Measurements from ENCODE around the gene IFITM5.
"Not testable (repeated sequence)": the region's sequence is repeated elsewhere in the genome, so short reads cannot be mapped to it uniquely, and the experiment has no call there.

Gene IFITM5

DNA sequence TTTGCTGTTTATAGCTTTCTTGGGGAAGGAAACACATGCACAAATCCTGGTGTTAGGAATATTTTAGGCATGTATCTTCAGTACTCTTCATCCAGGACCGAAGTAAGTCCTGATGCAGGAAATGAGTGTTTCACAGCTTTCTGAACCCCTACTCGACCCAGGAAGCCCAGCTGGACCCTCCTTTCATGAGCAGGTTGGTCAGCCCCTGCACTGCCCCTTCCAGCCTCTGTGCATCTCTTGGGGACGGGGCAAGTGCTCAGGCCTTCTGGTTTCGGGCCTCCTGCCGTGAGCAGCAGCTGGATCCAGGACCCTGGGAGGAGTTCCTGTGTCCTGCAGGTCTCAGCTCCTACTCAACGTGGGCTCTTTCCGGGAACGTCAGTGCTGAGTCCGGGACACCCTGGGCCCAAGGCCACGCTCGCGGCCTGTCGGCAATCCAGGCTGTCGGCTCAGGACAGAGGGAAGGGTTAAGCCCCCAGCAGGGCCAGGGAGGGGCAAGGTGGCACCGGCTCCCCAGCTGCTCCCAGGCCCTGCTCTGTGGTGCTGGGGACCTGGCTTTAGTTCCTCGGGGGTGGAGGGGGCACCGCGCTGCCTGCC lies 10.8 kb upstream of the IFITM5 start:
- peak overlapping the region in 1 of 2 experiments; percentile 15 for H2BK12ac ChIP-seq (ENCODE audit: low read length in 2 of 2)
- 0% methylated on average over 2 of the region's 18 CpGs for WGBS
- peak overlapping the region in 1 of 2 experiments; percentile 34 for H3K23ac ChIP-seq (ENCODE audit: low read length in 2 of 2)
- not testable (repeated sequence) for H2AK5ac ChIP-seq (ENCODE audit: low read length, severe bottlenecking); H2AFZ ChIP-seq (ENCODE audit: low read depth, low read length); H3K9me3 ChIP-seq (ENCODE audit: control insufficient read depth, low read length); H2BK120ac ChIP-seq (ENCODE audit: low read depth, low read length); H2BK5ac ChIP-seq (ENCODE audit: low read depth, low read length, poor library complexity, severe bottlenecking); H3K4ac ChIP-seq (ENCODE audit: low read depth in 1 of 2, low read length in 2 of 2); H4K91ac ChIP-seq (ENCODE audit: low read length); H3K27me3 ChIP-seq (ENCODE audit: control insufficient read depth in 1 of 2, insufficient read depth in 1 of 2, low read length in 2 of 2); H3K36me3 ChIP-seq (ENCODE audit: control insufficient read depth in 1 of 2, insufficient read depth in 2 of 2, low read depth in 1 of 2, low read length in 2 of 2); H4K8ac ChIP-seq (ENCODE audit: low read length); H3K79me1 ChIP-seq (replicated peaks; ENCODE audit: low read length, poor library complexity, severe bottlenecking); H2BK15ac ChIP-seq (ENCODE audit: low read depth, poor library complexity, severe bottlenecking)
- peaks cover 35% of the 10 kb centered on the region for H3K4me1 ChIP-seq (ENCODE audit: control insufficient read depth, insufficient read depth, low read depth, low read length)
- H3K4me2 ChIP-seq (ENCODE audit: low read length, poor library complexity, severe bottlenecking), result peak overlapping the region; percentile 15
- peak overlapping the region; percentile 84 for H3K9ac ChIP-seq (ENCODE audit: low read length)
- H3K27ac ChIP-seq (ENCODE audit: low read length, poor library complexity, severe bottlenecking), result peak overlapping the region; percentile 16
- peak overlapping the region in 1 of 2 experiments; percentile 94 for H3K4me3 ChIP-seq (ENCODE audit: insufficient read depth in 1 of 2, low read depth in 1 of 2, low read length in 2 of 2)
- peak; percentile 31 for DNase-seq
- H3K14ac ChIP-seq (ENCODE audit: low read length in 2 of 2), result peak overlapping the region in 1 of 2 experiments; percentile 26
- H3K18ac ChIP-seq (ENCODE audit: low read depth in 1 of 2, low read length in 2 of 2), result peak overlapping the region; percentile 8 to 93

DNA sequence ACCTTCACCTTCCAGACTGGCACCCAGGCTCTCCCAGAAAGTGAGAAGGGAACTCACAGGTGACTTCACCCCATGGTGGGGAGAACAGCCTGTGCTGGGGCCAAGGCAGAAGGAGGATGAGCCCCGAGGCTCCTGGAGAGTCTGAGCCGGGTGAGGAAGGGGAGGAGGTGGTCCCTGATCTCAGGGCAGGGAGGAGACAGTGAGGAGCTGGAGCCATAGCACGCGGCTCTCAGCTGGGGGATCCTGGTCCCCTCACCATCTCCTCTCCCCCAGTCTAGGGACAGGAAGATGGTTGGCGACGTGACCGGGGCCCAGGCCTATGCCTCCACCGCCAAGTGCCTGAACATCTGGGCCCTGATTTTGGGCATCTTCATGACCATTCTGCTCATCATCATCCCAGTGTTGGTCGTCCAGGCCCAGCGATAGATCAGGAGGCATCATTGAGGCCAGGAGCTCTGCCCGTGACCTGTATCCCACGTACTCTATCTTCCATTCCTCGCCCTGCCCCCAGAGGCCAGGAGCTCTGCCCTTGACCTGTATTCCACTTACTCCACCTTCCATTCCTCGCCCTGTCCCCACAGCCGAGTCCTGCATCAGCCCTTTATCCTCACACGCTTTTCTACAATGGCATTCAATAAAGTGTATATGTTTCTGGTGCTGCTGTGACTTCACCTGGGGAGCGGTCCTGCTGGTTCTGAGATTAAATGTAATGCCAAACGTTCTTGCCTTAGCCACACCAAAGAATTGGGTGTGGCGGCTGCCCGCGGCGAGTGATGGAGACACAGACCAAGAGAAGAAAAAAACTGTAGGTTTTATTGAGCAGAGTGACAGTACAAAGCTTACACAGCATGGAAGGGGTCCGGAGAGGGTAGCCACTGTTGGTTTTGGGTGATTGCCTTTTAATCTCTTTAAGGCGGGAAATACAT lies 9.7 kb upstream of the IFITM5 start:
- Histone ChIP-seq H3K14ac (ENCODE audit: low read length in 2 of 2) (peak overlapping the region in 1 of 2 experiments; percentile 97), H3K9ac (ENCODE audit: low read length) (peak overlapping the region; percentile 84), H3K4me3 (ENCODE audit: insufficient read depth in 1 of 2, low read depth in 1 of 2, low read length in 2 of 2) (peak overlapping the region in 1 of 2 experiments; percentile 94), H3K18ac (ENCODE audit: low read depth in 1 of 2, low read length in 2 of 2) (peak overlapping the region in 1 of 2 experiments; percentile 85), H3K4me1 (ENCODE audit: control insufficient read depth, insufficient read depth, low read depth, low read length) (peaks cover 29% of the 10 kb centered on the region), H2AK5ac (ENCODE audit: low read length, severe bottlenecking) (peak overlapping the region; percentile 27), H3K4ac (ENCODE audit: low read depth in 1 of 2, low read length in 2 of 2) (peak overlapping the region; percentile 24 to 99), H3K23ac (ENCODE audit: low read length in 2 of 2) (peak overlapping the region in 1 of 2 experiments; percentile 91), H3K4me2 (ENCODE audit: low read length, poor library complexity, severe bottlenecking) (peak overlapping the region; percentile 17), H2BK120ac (ENCODE audit: low read depth, low read length) (peak overlapping the region; percentile 15), H2BK12ac (ENCODE audit: low read length in 2 of 2) (peak overlapping the region in 1 of 2 experiments; percentile 89), H4K91ac (ENCODE audit: low read length) (peak overlapping the region; percentile 15)
- not testable (repeated sequence) for DNase-seq; H2BK15ac ChIP-seq (ENCODE audit: low read depth, poor library complexity, severe bottlenecking); H2BK5ac ChIP-seq (ENCODE audit: low read depth, low read length, poor library complexity, severe bottlenecking); H3K27me3 ChIP-seq (ENCODE audit: control insufficient read depth in 1 of 2, insufficient read depth in 1 of 2, low read length in 2 of 2); H2AFZ ChIP-seq (ENCODE audit: low read depth, low read length); H3K79me1 ChIP-seq (replicated peaks; ENCODE audit: low read length, poor library complexity, severe bottlenecking); H4K8ac ChIP-seq (ENCODE audit: low read length); H3K9me3 ChIP-seq (ENCODE audit: control insufficient read depth, low read length); H3K36me3 ChIP-seq (ENCODE audit: control insufficient read depth in 1 of 2, insufficient read depth in 2 of 2, low read depth in 1 of 2, low read length in 2 of 2); H3K27ac ChIP-seq (ENCODE audit: low read length, poor library complexity, severe bottlenecking)
- WGBS, result 67% methylated on average over 17 of the region's 24 CpGs

DNA sequence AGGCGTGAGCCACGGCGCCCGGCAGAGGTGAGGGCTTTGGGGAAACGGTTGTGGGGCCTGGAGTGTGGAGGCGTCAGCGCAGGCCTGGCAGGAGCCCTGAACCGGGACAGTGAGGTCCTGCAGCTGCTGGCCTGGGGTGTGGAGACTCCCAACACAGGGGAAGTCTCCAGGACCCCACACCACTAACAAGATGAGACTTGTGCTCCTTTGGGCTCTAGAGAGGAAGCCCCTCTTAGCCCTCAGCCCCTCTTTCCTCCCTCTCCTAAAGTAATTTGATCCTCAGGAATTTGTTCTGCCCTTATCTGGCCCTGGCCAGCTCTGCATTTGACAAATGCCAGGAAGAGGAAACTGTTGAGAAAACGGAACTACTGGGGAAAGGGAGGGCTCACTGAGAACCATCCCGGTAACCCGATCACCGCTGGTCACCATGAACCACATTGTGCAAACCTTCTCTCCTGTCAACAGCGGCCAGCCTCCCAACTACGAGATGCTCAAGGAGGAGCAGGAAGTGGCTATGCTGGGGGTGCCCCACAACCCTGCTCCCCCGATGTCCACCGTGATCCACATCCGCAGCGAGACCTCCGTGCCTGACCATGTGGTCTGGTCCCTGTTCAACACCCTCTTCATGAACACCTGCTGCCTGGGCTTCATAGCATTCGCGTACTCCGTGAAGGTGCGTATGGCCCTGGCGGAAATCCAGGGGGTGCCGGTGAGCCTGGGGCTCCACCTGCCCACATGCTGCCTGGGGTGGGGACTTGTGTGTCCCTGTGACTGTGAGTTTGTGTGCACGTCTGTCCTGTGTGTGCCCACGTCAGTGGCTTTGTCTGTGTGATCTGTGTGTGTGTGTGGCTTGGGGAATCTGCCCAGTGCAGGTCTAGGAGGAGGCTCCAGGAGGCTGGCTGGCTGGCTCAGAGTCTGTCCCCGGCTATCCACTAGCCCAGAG lies 8.7 kb upstream of the IFITM5 start, which contains the start of gene IFITM2:
TSS of gene IFITM2 (plus strand) at position 51 of the 943 bp plus-strand sequence. CDS start at position 428, 377 bp downstream.
- WGBS, result 34% methylated on average over 16 of the region's 28 CpGs
- not testable (repeated sequence) for H2BK5ac ChIP-seq (ENCODE audit: low read depth, low read length, poor library complexity, severe bottlenecking); H3K27me3 ChIP-seq (ENCODE audit: control insufficient read depth in 1 of 2, insufficient read depth in 1 of 2, low read length in 2 of 2); H3K79me1 ChIP-seq (replicated peaks; ENCODE audit: low read length, poor library complexity, severe bottlenecking); H3K23ac ChIP-seq (ENCODE audit: low read length in 2 of 2); H3K9me3 ChIP-seq (ENCODE audit: control insufficient read depth, low read length); H2AFZ ChIP-seq (ENCODE audit: low read depth, low read length); H3K36me3 ChIP-seq (ENCODE audit: control insufficient read depth in 1 of 2, insufficient read depth in 2 of 2, low read depth in 1 of 2, low read length in 2 of 2)
- peak within 1 kb of the TSS; percentile 83 to 89 for H2BK12ac ChIP-seq (ENCODE audit: low read length in 2 of 2)
- H3K9ac ChIP-seq (ENCODE audit: low read length), result peak within 1 kb of the TSS; percentile 84
- peak within 1 kb of the TSS; percentile 60 to 94 for H3K4me3 ChIP-seq (ENCODE audit: insufficient read depth in 1 of 2, low read depth in 1 of 2, low read length in 2 of 2)
- peak within 1 kb of the TSS; percentile 76 for H2AK5ac ChIP-seq (ENCODE audit: low read length, severe bottlenecking)
- peak within 1 kb of the TSS; percentile 86 to 88 for H3K4ac ChIP-seq (ENCODE audit: low read depth in 1 of 2, low read length in 2 of 2)
- peak within 1 kb of the TSS; percentile 94 to 99 for H3K18ac ChIP-seq (ENCODE audit: low read depth in 1 of 2, low read length in 2 of 2)
- H2BK15ac ChIP-seq (ENCODE audit: low read depth, poor library complexity, severe bottlenecking), result peak within 1 kb of the TSS; percentile 81
- H3K4me2 ChIP-seq (ENCODE audit: low read length, poor library complexity, severe bottlenecking), result peak within 1 kb of the TSS; percentile 59
- H3K27ac ChIP-seq (ENCODE audit: low read length, poor library complexity, severe bottlenecking), result peak within 1 kb of the TSS; percentile 69
- peaks cover 21% of the 10 kb centered on the region for H3K4me1 ChIP-seq (ENCODE audit: control insufficient read depth, insufficient read depth, low read depth, low read length)
- peak within 1 kb of the TSS; percentile 99 for H4K91ac ChIP-seq (ENCODE audit: low read length)
- peak within 1 kb of the TSS in 1 of 2 experiments; percentile 89 for H3K14ac ChIP-seq (ENCODE audit: low read length in 2 of 2)
- H2BK120ac ChIP-seq (ENCODE audit: low read depth, low read length), result peak within 1 kb of the TSS; percentile 93
- peak within 1 kb of the TSS; percentile 97 for H4K8ac ChIP-seq (ENCODE audit: low read length)
- DNase-seq, result peak; percentile 92
